ENCODE measurements around the gene RLN2. TPM values are rescaled to one million over a fixed set of nuclear protein-coding genes. Genes with fewer than 3 reads are reported as not detected.
"Not testable (repeated sequence)": the region's sequence is repeated elsewhere in the genome, so short reads cannot be mapped to it uniquely, and the experiment has no call there.

RLN2 gene
- total RNA-seq, 1 donor from 2014 or later, result 0.52 TPM

DNA sequence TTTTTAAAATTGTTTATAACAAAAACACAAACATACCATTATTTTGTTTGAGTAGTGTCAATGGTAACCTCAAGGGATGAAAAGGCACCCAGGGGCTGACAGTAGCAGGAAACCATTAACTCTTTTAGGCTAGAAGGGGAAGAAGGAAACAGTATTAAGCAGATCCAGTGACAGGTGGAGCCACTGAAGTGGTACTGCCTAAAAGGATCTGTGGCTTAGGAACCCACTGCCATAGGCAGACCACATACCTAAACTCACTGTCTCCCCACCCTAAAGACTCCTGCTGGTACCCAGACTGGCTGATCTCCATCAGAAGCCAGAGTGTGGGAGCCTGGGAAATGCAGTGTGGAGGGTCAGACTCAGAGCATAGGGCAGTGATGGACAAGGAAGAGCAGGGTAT is 21.7 kb upstream of the RLN2 start:
- Histone ChIP-seq H3K27ac (ENCODE audit: low read depth, low read length) (no peak overlapping the region), H4K20me1 (ENCODE audit: insufficient read depth, low read length) (no peaks in the 10 kb centered on the region), H3K9ac (ENCODE audit: low read length) (no peak overlapping the region), H3K79me2 (ENCODE audit: insufficient read depth, low read length) (no peaks in the 10 kb centered on the region), H2AFZ (ENCODE audit: low read depth, low read length) (no peak overlapping the region), H3K4me3 (ENCODE audit: insufficient read depth, low read depth, low read length) (no peak overlapping the region), H3K27me3 (ENCODE audit: insufficient read depth, low read length) (no peaks in the 10 kb centered on the region), H3K9me3 (ENCODE audit: insufficient read depth, low read depth, low read length) (no peaks in the 10 kb centered on the region), H3K4me2 (ENCODE audit: low read length) (no peak overlapping the region), H3K4me1 (ENCODE audit: insufficient read depth, low read length) (no peaks in the 10 kb centered on the region), H3K36me3 (ENCODE audit: insufficient read depth, low read length) (no peaks in the 10 kb centered on the region)
- H3K27me3 Mint-ChIP-seq (ENCODE audit: low read depth, unreplicated experiment), result peaks cover 4% of the 10 kb centered on the region
- DNase-seq (ENCODE audit: low read depth) (no peak), FAIRE-seq (no peak)
- TF ChIP-seq, protein P1, sequence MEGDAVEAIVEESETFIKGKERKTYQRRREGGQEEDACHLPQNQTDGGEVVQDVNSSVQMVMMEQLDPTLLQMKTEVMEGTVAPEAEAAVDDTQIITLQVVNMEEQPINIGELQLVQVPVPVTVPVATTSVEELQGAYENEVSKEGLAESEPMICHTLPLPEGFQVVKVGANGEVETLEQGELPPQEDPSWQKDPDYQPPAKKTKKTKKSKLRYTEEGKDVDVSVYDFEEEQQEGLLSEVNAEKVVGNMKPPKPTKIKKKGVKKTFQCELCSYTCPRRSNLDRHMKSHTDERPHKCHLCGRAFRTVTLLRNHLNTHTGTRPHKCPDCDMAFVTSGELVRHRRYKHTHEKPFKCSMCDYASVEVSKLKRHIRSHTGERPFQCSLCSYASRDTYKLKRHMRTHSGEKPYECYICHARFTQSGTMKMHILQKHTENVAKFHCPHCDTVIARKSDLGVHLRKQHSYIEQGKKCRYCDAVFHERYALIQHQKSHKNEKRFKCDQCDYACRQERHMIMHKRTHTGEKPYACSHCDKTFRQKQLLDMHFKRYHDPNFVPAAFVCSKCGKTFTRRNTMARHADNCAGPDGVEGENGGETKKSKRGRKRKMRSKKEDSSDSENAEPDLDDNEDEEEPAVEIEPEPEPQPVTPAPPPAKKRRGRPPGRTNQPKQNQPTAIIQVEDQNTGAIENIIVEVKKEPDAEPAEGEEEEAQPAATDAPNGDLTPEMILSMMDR (IDR thresholded peaks at IDR 0.05; ENCODE audit: insufficient read depth, low read depth, low read length), result no peak
- TF ChIP-seq EZH2 (IDR thresholded peaks at IDR 0.05; ENCODE audit: insufficient read depth, low read length), result no peak
- no peak overlapping the region for H3K4me3 Mint-ChIP-seq (ENCODE audit: unreplicated experiment)
- H3K27ac Mint-ChIP-seq (ENCODE audit: unreplicated experiment), result no peak overlapping the region
- H3K9me3 Mint-ChIP-seq (ENCODE audit: unreplicated experiment), result no peaks in the 10 kb centered on the region
- H3K36me3 Mint-ChIP-seq (ENCODE audit: low read depth, unreplicated experiment), result no peaks in the 10 kb centered on the region
- no peaks in the 10 kb centered on the region for H3K4me1 Mint-ChIP-seq (ENCODE audit: low read depth, unreplicated experiment)

DNA sequence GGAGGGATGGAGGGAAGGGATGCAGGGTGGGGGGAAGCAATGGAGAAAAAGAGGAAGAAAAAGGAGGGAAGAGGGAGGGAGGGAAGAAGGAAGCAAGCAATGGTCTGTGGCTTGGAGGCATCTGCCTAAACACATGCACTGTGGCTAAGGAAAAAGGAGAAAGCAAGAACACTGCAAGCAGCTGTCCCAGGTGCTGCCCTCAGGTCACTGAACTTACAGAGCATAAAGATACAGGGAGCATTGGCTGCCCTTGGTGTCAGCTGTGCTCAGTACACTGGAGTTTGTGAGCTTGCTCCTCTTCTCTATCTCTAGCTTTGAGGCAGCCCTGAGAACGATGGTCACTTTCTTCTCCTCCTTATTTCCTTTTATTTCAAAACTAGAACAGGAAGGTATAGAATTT is 17.1 kb upstream of the RLN2 start:
- H3K4me1 Mint-ChIP-seq (ENCODE audit: low read depth, unreplicated experiment); H3K9me3 Mint-ChIP-seq (ENCODE audit: unreplicated experiment); H3K27ac ChIP-seq (ENCODE audit: low read depth, low read length); H3K4me2 ChIP-seq (ENCODE audit: low read length); H3K27ac Mint-ChIP-seq (ENCODE audit: unreplicated experiment); H3K36me3 Mint-ChIP-seq (ENCODE audit: low read depth, unreplicated experiment); H3K4me3 ChIP-seq (ENCODE audit: insufficient read depth, low read depth, low read length); H3K4me1 ChIP-seq (ENCODE audit: insufficient read depth, low read length); H3K9ac ChIP-seq (ENCODE audit: low read length); H4K20me1 ChIP-seq (ENCODE audit: insufficient read depth, low read length); FAIRE-seq; H3K9me3 ChIP-seq (ENCODE audit: insufficient read depth, low read depth, low read length); DNase-seq (ENCODE audit: low read depth); H3K27me3 Mint-ChIP-seq (ENCODE audit: low read depth, unreplicated experiment); H3K36me3 ChIP-seq (ENCODE audit: insufficient read depth, low read length); H3K27me3 ChIP-seq (ENCODE audit: insufficient read depth, low read length); H3K4me3 Mint-ChIP-seq (ENCODE audit: unreplicated experiment); H2AFZ ChIP-seq (ENCODE audit: low read depth, low read length); H3K79me2 ChIP-seq (ENCODE audit: insufficient read depth, low read length): not testable (repeated sequence)

GRCh38 chr9:5321058-5321457 is 16.5 kb upstream of the RLN2 start:
- Mint-ChIP-seq H3K4me1 (ENCODE audit: low read depth, unreplicated experiment) (no peaks in the 10 kb centered on the region), H3K27ac (ENCODE audit: unreplicated experiment) (no peak overlapping the region), H3K27me3 (ENCODE audit: low read depth, unreplicated experiment) (peaks cover 4% of the 10 kb centered on the region), H3K36me3 (ENCODE audit: low read depth, unreplicated experiment) (peaks cover 3% of the 10 kb centered on the region), H3K4me3 (ENCODE audit: unreplicated experiment) (no peak overlapping the region), H3K9me3 (ENCODE audit: unreplicated experiment) (peaks cover 9% of the 10 kb centered on the region)
- Histone ChIP-seq H3K9ac (ENCODE audit: low read length) (no peak overlapping the region), H3K27ac (ENCODE audit: low read depth, low read length) (no peak overlapping the region), H3K4me1 (ENCODE audit: insufficient read depth, low read length) (no peaks in the 10 kb centered on the region), H3K9me3 (ENCODE audit: insufficient read depth, low read depth, low read length) (no peaks in the 10 kb centered on the region), H4K20me1 (ENCODE audit: insufficient read depth, low read length) (no peaks in the 10 kb centered on the region), H3K27me3 (ENCODE audit: insufficient read depth, low read length) (no peaks in the 10 kb centered on the region), H3K79me2 (ENCODE audit: insufficient read depth, low read length) (no peaks in the 10 kb centered on the region), H3K36me3 (ENCODE audit: insufficient read depth, low read length) (no peaks in the 10 kb centered on the region), H3K4me3 (ENCODE audit: insufficient read depth, low read depth, low read length) (no peak overlapping the region), H3K4me2 (ENCODE audit: low read length) (no peak overlapping the region), H2AFZ (ENCODE audit: low read depth, low read length) (no peak overlapping the region)
- no peak for DNase-seq (ENCODE audit: low read depth)
- TF ChIP-seq EZH2 (IDR thresholded peaks at IDR 0.05; ENCODE audit: insufficient read depth, low read length), result no peak
- TF ChIP-seq, protein P1 (IDR thresholded peaks at IDR 0.05; ENCODE audit: insufficient read depth, low read depth, low read length), result no peak
- FAIRE-seq, result no peak

DNA sequence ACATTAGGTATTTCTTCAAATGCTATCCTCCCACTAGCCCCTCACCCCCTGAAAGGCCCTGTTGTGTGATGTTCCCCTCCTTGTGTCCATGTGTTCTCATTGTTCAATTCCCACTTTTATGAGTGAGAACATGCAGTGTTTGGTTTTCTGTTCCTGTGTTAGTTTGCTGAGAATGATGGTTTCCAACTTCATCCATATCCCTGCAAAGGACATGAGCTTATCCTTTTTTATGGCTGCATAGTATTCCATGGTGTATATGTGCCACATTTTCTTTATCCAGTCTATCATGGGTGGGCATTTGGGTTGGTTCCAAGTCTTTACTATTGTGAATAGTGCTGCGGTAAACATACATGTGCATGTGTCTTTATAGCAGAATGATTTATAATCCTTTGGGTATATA is 11.9 kb upstream of the RLN2 start:
- H3K4me3 ChIP-seq (ENCODE audit: insufficient read depth, low read depth, low read length); H3K27ac ChIP-seq (ENCODE audit: low read depth, low read length); H2AFZ ChIP-seq (ENCODE audit: low read depth, low read length); H3K36me3 Mint-ChIP-seq (ENCODE audit: low read depth, unreplicated experiment); H3K4me1 Mint-ChIP-seq (ENCODE audit: low read depth, unreplicated experiment); H3K27ac Mint-ChIP-seq (ENCODE audit: unreplicated experiment); DNase-seq (ENCODE audit: low read depth); H3K4me1 ChIP-seq (ENCODE audit: insufficient read depth, low read length); H4K20me1 ChIP-seq (ENCODE audit: insufficient read depth, low read length); H3K4me2 ChIP-seq (ENCODE audit: low read length); H3K9ac ChIP-seq (ENCODE audit: low read length); H3K79me2 ChIP-seq (ENCODE audit: insufficient read depth, low read length); H3K4me3 Mint-ChIP-seq (ENCODE audit: unreplicated experiment); H3K27me3 Mint-ChIP-seq (ENCODE audit: low read depth, unreplicated experiment); H3K36me3 ChIP-seq (ENCODE audit: insufficient read depth, low read length); H3K27me3 ChIP-seq (ENCODE audit: insufficient read depth, low read length); H3K9me3 ChIP-seq (ENCODE audit: insufficient read depth, low read depth, low read length); FAIRE-seq: not testable (repeated sequence)
- peaks cover 22% of the 10 kb centered on the region for H3K9me3 Mint-ChIP-seq (ENCODE audit: unreplicated experiment)
